HG02759 (cell line): ENCODE measurements around the gene CIB4.

Experiments used
- ATAC-seq: cut with Tn5 transposase; IDR thresholded peaks from one replicate; pipeline ENCODE4 v1.9.1; 2021; ENCODE audit warnings: mild to moderate bottlenecking, moderate library complexity; ENCODE audit not compliant: unreplicated experiment

CIB4 gene

DNA sequence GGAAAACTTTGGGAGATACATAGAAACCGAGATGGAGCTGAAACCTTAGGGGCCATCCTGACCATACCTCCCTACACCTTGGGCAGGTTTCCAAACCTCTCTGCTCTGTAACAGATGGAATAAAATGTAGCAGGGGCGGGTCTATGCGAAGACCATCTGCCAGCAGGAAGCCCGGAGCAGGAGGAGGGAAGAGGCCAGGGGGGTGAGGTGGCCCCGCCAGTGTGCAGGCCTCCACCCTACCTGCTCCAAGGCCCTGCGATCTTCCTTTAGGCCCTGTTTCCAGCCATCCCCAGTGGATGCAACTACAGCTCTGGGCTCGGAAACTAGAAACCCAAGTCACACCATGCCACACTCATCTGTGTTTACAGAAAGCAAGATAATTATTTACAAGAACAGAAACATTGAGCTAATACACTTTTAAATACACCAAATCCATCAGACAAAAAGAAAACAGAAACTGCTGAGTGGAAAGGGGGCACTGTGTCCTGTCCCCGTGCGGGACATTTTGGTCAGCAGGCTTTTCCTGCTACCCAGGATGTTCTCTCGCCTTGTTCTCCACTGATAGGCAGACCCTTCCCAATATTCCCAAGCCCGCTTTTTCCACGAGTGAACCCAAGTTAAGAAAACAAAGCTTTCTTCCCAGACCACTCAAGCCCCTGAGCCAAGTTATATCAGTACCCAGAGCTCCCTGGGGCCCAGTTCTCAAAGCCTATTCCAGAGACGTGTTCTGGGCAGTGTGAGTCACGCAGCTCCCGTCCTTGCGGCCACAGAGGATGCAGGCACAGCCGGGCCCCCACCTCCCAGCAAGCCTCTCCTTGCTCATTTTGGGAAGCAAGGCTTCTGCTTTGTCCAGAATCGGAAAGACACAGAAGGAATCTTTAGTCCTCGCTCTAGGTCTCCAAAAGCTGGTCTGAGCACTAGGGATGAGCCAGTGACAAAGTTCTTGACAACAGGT, 17.3 kb downstream of the CIB4 start:
- ATAC-seq, result no peak

DNA sequence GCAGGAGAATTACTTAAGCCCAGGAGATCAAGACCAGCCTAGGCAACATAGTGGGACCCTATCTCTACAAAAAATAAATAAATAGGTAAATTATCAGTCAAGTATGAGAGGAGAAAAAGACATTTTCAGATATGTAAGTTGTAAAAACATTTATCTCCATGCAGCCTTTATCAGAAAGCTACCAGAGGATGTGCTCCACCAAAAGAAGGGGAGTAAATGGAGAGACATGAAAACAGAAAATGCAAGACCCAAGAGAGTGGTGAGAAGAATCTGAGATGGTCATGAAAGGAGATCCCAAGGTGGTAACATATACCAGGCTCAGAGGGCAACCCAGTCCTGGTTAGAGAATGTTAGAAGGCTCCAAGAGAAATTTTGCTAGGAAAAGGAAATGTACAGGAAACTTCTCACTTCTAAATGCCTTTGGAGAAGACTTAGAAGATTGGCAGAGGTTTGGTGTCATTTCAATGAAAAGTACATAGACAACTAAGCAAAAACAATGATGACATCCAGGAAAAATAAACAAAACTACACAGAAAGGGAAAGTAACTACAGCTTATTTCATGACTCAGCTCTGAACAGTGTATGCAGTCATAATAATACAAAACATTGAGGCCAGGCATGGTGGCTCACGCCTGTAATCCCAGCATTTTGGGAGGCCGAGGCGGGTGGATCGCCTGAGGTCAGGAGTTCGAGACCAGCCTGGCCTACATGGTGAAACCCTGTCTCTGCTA, 19.5 kb downstream of the CIB4 start:
- no peak for ATAC-seq

GRCh38 chr2:26620031-26620605, 21.0 kb downstream of the CIB4 start:
- ATAC-seq, result no peak

- no peak for ATAC-seq
These were observed 21.6 kb downstream of the CIB4 start for GRCh38 chr2:26619521-26619951.

- ATAC-seq, result no peak
These were observed 22.1 kb downstream of the CIB4 start for GRCh38 chr2:26619096-26619495.

- ATAC-seq, result no peak
These were observed 22.6 kb downstream of the CIB4 start for GRCh38 chr2:26618611-26619010.

DNA sequence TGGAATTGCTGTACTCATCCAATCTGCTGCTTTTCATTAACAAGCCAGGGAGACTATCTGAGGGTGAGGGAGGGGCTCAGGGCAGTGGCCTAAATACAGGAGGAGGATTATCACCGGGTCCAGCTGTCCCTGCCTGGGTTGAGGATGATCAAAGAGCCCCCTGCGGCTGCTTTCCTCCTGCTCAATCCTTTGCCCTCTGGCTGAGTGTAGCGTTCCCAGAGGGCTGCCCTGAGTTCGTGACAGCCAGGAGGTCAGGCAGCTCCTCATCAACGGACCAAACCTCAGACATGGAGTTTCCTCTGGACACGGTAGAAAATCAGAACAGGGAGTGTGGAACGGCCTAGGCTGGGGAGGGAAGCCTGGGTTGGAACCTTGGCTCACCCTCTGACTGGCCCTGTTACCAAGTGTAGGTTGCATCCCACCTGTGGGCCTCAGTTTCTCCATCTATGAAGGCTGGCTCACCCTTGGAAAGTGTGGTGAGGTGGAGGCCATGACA, 23.5 kb downstream of the CIB4 start:
- no peak for ATAC-seq

GRCh38 chr2:26616706-26617587, 24.2 kb downstream of the CIB4 start:
- no peak for ATAC-seq

DNA sequence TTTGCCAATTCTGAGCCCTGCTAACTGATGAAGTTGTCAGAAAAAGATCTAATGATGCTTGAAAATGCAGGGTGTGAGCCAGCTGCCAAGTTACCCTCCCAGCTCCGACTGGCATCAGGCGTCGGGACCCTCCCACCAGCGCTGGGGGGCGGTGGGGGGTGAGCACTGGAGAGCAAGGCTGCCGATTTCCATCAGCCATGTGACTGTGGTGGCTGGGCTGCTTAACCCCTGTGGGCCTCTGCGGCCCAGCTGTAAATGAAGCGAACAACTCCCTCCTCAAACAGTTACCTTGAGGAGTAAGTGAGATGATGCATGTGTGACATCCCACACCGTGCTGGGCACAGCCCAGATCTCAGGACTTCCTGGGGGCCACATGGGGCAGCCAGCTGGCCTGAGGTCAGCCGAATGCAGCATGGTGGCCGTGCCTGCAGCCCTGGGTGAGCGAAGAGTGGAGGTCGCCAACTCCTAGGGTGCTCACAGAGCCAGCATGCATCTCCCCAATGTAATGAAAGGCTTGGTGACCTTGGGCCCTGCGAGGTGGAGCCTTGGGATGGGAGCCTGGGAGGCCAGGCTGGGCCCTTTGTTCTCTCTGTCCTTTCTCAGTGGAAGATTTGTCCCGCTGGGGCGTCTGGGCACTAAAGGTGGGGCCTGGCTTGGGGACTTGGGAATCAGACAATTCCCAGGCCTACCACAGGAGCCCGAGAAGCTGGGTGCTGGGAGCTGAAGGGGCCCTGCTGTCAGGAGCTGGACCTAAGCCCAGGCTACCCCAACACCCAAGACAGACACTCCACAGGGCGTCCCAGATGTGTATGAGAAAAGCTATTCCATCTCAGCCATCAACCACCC, 25.1 kb downstream of the CIB4 start:
- ATAC-seq, result no peak

DNA sequence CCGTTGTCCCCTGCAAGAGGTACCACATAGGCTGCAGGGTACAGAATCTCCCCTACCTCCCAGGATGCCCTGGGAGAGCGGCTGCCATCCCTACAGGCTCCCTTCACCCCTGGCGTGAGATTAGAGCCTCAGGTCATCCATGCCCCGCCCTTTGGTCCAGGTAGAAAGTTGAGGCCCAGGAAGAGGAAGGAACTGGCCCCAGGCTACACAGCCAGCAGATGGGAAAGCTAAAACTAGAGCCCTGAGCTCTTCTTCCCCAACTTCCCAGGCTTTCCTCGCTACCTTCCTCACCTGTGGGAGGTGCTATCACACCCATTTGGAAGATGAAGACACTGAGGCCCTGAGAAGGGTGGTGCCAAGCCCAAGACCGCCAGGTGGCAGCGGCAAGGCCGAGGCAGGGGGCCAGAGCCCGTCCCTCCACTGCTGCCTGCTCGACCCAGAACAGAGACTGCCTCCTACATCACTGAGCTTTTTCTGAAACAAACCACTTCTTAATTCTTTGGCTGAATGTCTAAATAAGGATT, 25.8 kb downstream of the CIB4 start:
- no peak for ATAC-seq

DNA sequence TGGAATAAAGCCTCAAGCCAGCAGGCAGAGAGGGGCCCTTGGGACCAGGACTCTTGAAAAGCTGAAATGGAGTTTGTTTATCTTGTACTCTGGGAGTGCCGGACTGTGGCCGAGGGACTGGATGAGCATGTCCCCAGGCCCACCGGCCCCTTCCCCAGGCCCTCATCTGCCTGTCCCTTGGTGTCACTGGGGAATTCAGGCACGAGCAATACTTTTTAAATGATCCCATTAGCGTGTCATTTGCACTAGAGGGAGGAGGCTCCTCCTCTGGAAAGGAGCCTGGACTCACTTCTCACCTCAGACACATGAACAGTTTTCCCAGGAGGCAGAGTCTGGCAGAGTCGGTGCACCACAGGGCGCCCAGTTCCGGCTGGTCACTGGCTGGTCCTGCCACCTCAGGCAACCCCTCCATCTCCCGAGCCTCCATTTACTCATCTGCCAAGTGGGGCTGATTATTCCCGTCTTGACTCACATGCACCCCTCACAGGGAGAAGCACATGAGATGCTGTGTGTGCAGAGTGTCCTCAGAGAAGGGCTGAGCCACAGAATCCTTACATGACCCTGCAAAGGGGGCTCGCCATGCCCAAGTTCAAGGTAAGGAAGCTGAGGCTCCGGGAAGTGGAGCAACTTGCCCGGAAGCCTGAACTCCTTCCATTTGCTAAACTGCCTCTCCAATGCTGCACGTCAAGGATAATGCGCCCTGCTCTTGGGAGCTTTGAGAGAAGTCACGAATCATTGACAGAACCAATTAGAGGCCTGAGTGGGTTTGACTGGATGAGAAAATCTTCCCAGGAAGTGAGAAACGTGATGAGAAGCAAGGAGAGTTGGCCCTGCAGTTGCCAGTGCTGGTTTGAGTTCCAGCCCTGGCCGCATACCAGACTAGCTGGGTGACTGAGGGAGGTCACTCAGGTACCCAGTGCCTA, 26.7 kb downstream of the CIB4 start:
- no peak for ATAC-seq

- no peak for ATAC-seq
These were observed 27.6 kb downstream of the CIB4 start for GRCh38 chr2:26613241-26614215.

DNA sequence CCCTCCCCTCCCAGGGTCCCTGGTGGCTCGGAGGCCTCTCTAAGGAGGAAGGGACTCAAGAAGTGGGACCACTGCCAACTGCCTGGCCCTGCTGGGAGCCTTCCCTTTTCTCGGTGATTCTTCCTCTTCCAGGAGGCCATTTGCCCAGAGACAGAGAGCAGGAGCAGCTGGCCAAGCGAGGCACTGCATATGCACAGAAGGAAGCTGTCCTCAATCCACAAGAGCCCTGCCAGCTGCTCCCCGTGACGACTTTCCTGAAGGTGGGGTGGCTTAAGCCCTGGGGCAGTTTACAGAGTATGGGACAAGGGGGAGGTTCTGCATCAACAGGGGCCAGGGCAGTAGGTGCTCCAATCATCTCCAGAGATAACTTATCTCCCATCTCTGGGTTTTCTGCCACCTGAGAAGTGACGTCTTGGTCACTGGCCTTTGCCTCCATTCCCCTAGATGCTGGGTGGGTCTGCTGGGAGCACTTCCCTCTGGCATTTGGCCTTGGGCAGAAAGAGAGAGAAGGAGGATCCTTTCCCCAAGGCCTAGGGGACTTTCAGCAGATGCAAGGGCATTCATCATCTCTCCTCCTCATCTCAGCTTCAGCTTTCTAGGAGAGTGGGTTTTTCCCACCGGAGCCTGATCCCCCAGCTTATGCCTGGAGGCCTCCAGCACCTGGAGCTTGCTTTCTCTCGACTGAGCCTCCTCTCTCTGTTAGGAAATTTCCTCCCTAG, 28.5 kb downstream of the CIB4 start:
- ATAC-seq, result no peak

- ATAC-seq, result no peak
These were observed 29.1 kb downstream of the CIB4 start for GRCh38 chr2:26612034-26612433.

DNA sequence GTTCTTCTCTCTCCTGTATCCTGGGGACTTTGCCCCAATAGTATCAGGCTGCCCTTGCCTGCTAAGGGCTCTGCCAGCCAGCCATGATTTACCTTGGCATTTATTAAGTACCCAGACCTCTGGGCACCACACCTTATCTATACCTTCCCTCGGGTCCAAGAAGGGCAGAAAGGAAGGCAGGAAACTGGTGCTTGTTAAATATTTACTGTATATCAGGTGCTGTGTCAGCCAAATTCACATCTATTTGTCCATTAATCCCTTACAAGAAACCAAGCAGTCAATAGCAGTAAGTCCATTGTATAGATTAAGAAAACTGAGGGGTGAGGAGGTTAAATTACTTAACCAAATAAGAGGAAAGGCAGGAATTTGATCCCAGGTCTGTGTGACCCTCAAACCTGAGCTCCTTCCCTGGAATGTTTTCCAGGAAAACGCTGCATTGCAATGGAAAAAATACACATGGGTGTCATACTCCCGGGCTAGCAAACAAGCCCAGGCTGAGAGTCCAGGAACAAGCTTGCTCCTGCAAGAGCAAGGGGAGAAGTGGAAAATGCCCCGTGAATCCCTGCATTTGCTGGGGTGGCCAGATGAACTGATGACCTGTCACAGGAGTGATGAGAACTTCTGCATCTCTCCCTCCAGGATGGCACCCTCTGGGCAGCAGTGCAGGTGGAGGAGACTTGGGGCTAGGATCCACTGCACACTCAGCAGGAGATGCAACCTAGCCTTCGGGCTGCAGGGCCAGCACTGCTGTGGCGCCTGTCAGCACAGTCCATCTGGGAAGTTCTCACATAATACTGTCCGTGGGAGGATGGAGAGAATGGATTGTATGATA, 30.4 kb downstream of the CIB4 start:
- ATAC-seq, result no peak

DNA sequence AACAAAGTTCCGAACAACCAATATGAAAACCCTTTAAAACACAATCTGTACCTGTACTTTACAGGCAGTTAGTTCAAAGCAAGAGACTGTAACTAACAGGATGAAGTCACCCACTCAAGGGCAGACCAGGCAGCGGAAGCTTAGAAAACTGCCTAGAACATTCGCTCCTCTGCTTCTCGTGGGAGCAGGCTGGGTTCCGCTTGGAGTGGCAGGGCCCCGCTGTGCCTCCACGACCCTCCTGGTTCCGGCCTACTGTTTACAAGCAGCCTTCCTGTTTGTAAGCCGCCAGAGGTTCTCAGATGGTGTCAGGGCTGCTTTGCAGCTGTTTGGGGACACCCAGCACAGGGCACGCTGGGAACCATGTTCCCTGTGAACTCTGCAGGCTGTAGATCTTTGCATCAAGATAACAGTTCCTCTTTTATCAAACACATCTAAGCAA, 31.3 kb downstream of the CIB4 start:
- no peak for ATAC-seq
